GM23338 (cell line): ENCODE results near the gene HTR7.
"Not testable (repeated sequence)": the region's sequence is repeated elsewhere in the genome, so short reads cannot be mapped to it uniquely, and the experiment has no call there.

Experiments used
- CREB1 ChIP-seq: fragments of 250-450 bp; sonication (Bioruptor Pico); IDR thresholded peaks from 2 replicates; pipeline ENCODE4 v1.5.0; 2020; ENCODE audit warnings: low read depth, mild to moderate bottlenecking, moderate library complexity
- EZH2 ChIP-seq: fragments of 200-600 bp; sonication (generic); IDR thresholded peaks from one replicate; pipeline ENCODE4 v1.8.0; 2017; ENCODE audit warnings: antibody characterized with exemption, mild to moderate bottlenecking, low read depth; ENCODE audit not compliant: unreplicated experiment
- EZH2phosphoT487 ChIP-seq: fragments of 200-600 bp; sonication (generic); IDR thresholded peaks from one replicate; pipeline ENCODE4 v1.8.1; 2018; ENCODE audit warnings: antibody characterized with exemption; ENCODE audit not compliant: unreplicated experiment
- JUNB ChIP-seq: IDR thresholded peaks from one replicate; pipeline ENCODE4 v1.6.1; 2016; ENCODE audit warnings: antibody characterized with exemption; ENCODE audit not compliant: unreplicated experiment
- POLR2AphosphoS5 ChIP-seq: IDR thresholded peaks from 2 replicates; pipeline ENCODE4 v1.6.1; 2016; ENCODE audit warnings: antibody characterized with exemption, low read depth
- STAT1 ChIP-seq: IDR thresholded peaks from one replicate; pipeline ENCODE4 v1.6.1; 2016; ENCODE audit warnings: antibody characterized with exemption; ENCODE audit not compliant: unreplicated experiment
- ZNF114 ChIP-seq: fragments of 250-450 bp; sonication (Bioruptor Pico); IDR thresholded peaks from 2 replicates; pipeline ENCODE4 v1.5.0; 2020; ENCODE audit warnings: mild to moderate bottlenecking, moderate library complexity
- ZNF331 ChIP-seq: fragments of 250-450 bp; sonication (Bioruptor Pico); IDR thresholded peaks from 2 replicates; pipeline ENCODE4 v1.5.0; 2020; ENCODE audit warnings: low read depth, mild to moderate bottlenecking, moderate library complexity
- TF ChIP-seq, protein P1 (sequence below), 2 experiments: fragments of 200-600 bp in 1 of 2; sonication (generic) in 1 of 2; conservative IDR thresholded peaks; 2 replicates each; pipeline versions ENCODE4 v1.5.1 to v1.6.1; 2016 to 2017; ENCODE audit warnings: antibody characterized with exemption in 2 of 2, low read depth in 2 of 2, mild to moderate bottlenecking in 2 of 2, moderate library complexity in 1 of 2
- TF ChIP-seq, protein P2 (sequence below): IDR thresholded peaks from one replicate; pipeline ENCODE4 v1.6.1; 2018; ENCODE audit warnings: antibody characterized with exemption; ENCODE audit not compliant: unreplicated experiment

DNA sequence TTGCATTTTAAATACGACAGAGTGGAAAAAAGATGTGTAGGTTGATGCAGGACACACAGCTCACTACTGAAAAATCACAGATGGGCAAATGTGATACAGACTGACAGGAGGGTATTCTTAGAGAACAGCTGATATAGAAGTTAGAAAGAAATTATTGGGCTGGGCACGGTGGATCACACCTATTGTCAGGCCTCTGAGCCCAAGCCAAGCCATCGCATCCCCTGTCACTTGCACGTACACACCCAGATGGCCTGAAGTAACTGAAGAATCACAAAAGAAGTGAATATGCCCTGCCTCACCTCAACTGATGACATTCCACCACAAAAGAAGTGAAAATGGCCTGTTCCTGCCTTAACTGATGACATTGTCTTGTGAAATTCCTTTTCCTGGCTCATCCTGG, 50.7 kb downstream of the HTR7 start:
- TF ChIP-seq, protein P1, sequence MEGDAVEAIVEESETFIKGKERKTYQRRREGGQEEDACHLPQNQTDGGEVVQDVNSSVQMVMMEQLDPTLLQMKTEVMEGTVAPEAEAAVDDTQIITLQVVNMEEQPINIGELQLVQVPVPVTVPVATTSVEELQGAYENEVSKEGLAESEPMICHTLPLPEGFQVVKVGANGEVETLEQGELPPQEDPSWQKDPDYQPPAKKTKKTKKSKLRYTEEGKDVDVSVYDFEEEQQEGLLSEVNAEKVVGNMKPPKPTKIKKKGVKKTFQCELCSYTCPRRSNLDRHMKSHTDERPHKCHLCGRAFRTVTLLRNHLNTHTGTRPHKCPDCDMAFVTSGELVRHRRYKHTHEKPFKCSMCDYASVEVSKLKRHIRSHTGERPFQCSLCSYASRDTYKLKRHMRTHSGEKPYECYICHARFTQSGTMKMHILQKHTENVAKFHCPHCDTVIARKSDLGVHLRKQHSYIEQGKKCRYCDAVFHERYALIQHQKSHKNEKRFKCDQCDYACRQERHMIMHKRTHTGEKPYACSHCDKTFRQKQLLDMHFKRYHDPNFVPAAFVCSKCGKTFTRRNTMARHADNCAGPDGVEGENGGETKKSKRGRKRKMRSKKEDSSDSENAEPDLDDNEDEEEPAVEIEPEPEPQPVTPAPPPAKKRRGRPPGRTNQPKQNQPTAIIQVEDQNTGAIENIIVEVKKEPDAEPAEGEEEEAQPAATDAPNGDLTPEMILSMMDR (conservative IDR thresholded peaks at IDR 0.05; ENCODE audit: low read depth in 2 of 2): not testable (repeated sequence)
- TF ChIP-seq, protein P2, sequence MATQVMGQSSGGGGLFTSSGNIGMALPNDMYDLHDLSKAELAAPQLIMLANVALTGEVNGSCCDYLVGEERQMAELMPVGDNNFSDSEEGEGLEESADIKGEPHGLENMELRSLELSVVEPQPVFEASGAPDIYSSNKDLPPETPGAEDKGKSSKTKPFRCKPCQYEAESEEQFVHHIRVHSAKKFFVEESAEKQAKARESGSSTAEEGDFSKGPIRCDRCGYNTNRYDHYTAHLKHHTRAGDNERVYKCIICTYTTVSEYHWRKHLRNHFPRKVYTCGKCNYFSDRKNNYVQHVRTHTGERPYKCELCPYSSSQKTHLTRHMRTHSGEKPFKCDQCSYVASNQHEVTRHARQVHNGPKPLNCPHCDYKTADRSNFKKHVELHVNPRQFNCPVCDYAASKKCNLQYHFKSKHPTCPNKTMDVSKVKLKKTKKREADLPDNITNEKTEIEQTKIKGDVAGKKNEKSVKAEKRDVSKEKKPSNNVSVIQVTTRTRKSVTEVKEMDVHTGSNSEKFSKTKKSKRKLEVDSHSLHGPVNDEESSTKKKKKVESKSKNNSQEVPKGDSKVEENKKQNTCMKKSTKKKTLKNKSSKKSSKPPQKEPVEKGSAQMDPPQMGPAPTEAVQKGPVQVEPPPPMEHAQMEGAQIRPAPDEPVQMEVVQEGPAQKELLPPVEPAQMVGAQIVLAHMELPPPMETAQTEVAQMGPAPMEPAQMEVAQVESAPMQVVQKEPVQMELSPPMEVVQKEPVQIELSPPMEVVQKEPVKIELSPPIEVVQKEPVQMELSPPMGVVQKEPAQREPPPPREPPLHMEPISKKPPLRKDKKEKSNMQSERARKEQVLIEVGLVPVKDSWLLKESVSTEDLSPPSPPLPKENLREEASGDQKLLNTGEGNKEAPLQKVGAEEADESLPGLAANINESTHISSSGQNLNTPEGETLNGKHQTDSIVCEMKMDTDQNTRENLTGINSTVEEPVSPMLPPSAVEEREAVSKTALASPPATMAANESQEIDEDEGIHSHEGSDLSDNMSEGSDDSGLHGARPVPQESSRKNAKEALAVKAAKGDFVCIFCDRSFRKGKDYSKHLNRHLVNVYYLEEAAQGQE: not testable (repeated sequence)
- not testable (repeated sequence) for TF ChIP-seq EZH2; POLR2AphosphoS5; EZH2phosphoT487; ZNF331 (CRISPR knock-in tag); CREB1 (CRISPR knock-in tag); JUNB; STAT1; ZNF114 (CRISPR knock-in tag)
